Kidney capillary endothelial cell (primary cell): Measurements from ENCODE around the gene WDR4.
"Not testable (repeated sequence)": the region's sequence is repeated elsewhere in the genome, so short reads cannot be mapped to it uniquely, and the experiment has no call there.

Experiments used
- DNase-seq: peaks from one replicate; pipeline ENCODE4 v3.0.0-alpha.2; 2018; ENCODE audit warnings: low spot score

The WDR4 gene

DNA sequence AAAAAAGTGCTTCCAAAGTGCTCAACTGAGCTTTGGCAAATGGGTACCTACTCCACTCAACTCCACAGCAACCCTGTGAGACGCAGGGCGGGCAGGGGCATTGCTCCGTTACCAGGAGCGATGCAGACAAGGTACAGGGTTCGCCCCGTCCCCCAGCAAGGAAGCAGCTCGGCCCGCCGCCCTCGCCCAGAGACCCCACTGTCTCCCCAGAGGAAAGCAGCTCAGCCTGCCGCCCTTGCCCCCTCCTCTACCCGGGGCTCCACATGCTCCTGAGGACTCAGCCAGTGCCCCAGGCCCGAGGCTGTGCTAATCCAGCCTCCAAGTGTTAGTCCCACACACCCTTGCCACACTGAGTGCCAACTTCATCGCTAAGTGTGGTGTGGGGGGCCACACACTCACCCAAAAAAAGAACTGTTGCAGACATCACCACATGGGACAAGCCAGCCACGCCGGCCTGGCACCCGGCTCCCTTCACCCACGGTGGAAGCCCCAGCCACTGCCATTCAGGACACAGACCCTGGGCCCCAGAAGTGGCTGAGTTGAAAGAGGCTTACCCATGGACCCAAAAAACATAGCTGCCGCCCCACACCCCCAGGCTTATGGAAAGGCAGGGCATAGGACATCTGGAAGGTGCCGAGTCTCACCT, 26.3 kb downstream of the WDR4 start:
- DNase-seq, result no peak

DNA sequence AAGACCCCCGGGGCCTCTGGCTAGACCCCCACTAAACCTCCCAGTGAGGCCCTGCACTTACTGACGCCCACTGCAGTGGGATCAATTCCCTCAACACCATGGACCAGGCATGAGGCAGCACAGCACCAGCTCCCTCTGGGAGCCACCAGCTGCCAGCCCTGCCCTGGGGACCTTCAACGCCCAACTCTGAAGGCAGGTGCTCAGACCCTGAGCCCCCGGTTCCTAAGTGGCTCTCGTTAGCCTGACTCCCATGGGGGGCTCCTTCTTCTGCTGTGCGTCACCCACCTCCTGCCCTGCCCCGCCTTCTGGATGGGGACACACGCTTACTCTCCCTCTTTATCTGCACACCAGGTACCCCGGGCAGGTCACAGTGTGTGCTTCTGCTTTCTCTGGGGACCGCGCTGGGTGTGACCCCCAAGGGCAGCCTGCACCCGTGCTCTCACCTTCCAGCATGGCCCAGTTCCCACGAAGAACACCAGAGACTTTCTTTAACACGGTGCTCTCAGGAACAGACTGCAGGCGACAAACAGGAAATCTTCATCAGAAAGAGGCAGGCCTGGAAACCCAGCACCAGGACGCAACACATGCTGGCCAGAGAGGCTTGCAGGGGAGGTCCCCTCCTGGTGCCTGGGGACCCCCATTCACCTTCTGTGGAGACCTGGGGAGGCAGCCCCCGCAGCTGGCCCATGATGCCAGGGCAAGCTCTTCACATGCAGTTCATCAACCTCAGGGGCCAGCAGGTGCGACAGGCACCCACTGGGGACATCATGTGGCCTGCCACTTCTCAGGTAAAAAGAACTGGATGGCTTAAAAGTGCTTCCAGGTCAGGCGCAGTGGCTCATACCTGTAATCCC, 27.3 kb downstream of the WDR4 start:
- DNase-seq, result no peak

DNA sequence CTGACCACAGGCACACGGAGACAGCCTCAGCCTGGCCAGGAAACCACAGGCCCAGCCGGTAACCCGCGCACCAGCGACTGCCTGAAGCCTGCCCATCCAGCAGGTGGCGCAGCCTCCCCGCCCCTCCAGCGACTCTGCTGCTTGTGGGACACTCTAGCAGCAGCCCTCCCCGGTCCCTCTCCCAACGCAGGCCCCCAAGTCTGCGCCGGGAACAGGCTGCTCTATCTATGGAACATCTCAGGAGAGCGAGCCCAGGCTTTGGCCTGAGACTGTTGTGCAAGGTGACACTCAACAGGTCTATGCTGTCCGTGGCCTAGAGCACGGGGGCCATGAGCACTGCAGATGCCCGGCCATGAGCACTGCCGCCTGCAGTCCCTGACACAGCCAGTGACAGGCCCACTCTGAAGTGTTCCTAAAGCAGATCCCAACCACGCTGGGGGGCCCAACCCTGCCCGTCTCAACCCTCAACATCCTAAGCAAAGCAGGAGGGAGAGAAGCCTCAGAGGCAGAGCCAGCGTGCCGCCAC, 28.4 kb downstream of the WDR4 start:
- peak; percentile 7 for DNase-seq

DNA sequence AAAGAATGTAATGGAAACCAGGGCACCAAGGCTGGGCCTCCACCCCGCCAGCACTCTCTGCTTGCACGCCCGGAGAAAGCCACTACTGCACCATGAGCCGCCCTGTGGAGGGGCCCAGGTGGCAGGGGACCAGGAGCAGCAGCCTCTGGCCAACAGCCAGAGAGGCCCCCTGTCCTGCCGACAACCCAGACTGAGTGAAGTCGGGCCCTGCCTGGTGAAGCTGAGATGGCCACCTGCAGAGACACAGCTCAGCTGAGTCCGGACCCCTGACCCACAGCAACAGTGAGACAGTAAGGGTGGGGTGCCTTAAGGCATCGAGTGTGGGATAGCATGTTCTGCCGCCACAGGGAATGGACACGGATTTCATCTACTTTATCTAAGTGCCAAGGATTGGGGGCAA, 28.9 kb downstream of the WDR4 start:
- no peak for DNase-seq

DNA sequence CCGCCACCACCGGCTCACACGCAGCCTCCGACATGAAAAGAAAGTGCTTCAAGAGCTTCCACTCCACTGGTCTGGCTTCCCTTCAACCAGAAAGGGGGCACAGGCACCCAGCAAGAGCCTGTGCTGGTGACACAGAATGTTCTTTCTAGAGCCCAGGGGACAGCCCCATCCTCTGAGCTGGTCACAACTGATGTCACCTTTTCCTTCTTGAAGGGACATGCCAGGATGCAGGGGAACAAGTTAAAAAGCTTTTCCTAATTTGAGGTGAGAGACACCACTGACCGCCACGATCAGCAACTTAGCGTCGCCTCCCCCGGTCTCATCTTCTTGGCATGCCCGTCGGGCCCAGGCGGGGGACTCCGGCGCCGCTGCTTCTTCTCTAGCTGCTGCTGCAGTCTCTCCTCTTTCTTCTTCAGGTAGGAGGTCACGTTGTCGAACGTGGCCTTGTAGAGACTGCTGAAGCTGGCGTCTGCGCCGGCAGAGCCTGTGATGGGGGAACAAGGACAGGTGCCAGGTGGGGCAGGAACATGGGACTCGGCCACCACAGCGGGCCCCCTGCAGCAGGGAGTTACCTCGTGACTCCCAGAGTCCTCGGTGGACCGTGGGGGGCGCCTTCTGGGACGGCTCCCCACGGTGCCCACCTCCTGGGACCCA, 29.5 kb downstream of the WDR4 start:
- DNase-seq, result no peak

GRCh38 chr21:42848932-42849758, 30.2 kb downstream of the WDR4 start:
- no peak for DNase-seq

DNA sequence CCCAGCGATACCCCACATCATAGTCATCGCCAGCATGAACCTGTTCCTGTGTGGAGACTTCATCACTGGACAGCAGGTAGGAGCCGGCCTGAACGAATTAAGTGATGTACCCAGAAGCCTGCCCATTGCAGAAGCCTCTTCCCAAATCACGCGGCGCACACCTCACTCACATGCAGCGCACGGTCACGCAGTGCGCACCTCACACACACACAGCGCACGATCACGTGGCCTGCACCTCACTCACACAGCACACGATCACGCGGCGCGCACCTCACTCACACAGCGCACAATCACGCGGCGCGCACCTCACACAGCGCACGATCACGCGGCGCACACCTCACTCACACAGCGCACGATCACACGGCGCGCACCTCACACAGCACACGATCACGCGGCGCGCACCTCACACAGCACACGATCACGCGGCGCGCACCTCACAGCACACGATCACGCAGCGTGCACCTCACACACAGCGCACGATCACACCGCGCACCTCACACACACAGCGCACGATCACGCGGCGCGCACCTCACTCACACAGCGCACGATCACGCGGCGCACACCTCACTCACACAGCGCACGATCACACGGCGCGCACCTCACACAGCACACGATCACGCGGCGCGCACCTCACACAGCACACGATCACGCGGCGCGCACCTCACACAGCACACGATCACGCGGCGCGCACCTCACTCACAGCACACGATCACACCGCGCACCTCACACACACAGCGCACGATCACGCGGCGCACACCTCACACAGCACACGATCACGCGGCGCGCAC, 31.0 kb downstream of the WDR4 start:
- not testable (repeated sequence) for DNase-seq

- no peak for DNase-seq
Observed at GRCh38 chr21:42847726-42848125, 31.6 kb downstream of the WDR4 start.

- no peak for DNase-seq
Observed at GRCh38 chr21:42847051-42847707, 32.2 kb downstream of the WDR4 start.

GRCh38 chr21:42846221-42846620, 33.1 kb downstream of the WDR4 start:
- no peak for DNase-seq

GRCh38 chr21:42845296-42845965, 33.9 kb downstream of the WDR4 start:
- DNase-seq, result no peak

DNA sequence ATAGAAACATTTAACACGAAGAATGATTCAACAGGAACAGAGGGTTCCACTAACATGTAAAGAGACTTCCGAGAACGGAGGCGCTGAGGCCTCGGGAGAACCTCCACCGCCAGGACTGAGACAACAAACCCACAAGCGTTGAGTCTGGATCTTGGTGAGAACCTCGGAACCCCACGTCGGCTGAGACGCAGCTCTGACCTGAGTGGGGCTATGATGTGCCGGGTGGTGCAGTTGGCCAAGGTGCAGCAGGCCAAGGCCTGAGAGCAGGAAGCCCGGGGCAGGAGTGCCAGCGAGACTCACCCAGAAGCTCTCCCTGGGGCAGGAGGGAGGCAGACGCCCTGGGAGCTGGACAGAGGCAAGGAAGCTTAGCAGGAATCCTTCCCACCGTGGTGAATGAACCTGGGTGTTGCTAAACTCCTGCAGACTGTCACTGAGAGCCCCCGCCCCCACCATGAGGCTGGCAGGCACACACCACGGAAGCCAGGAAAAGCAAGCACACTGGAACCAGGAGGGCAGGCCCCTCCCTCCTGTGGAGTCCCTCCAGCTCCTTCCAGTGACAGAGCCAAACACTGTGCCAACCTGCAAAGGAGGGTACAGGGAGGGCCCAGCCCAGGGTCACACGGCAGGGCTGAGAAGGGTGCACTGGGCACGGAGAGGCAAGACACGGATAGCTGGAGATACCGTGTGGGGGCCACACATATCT, 34.8 kb downstream of the WDR4 start:
- no peak for DNase-seq

DNA sequence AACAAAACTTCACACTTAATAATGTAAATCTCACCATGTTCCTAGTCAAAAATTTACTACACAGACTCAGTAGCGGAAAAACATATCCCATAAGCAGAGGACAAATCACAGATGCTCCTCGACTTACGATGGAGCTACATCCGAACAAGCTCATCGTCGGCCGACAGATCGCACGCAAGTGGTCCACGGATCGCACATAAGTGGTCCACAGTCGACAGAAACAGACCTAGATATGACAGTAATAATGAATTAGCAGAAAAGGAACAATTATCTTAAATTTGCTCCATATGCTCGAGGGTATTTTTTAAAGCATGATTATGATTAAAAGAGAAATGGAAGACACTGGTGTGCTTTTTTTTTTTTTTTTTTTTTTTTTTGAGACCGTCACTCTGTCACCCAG, 36.3 kb downstream of the WDR4 start:
- DNase-seq, result no peak

- not testable (repeated sequence) for DNase-seq
Observed at GRCh38 chr21:42841916-42842655, 37.3 kb downstream of the WDR4 start.

GRCh38 chr21:42841156-42841915, 38.0 kb downstream of the WDR4 start:
- DNase-seq, result no peak

DNA sequence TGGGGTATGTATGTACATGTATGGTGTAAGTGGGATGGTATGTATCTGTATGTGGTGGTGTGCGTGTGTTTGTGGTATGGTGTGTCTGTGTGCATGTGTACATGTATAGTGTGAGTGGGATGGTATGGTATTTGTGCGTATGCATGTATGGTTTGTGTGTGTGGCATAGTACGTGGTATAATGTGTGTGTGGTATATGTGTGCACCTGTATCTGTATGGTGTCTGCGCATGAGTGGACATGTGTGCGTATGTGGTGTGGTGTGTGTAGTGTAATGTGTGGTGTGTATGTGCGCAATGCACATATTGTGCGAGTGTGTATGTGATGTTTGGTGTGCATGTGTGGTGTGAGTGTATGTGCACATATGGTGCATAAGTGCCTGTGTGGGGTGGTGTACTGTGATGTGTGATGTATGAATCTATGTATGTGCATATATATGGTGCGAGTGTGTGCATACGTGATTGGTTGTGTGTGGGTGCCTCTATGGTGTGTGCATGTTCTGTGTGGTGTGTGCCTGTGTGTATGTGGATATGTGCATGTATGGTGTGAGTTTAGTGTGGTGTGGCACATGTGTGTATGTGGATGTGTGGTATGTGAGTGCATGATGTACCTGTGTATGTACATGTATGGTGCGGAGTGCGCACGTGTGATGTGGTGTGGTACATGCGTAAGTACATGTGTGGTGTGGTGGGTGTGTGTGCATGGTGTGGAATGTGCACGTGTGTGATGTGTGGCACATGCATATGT, 38.8 kb downstream of the WDR4 start:
- no peak for DNase-seq
